HEK293T (cell line): Measurements from ENCODE around the gene FRMD8.

Source experiments
- BHLHE40 ChIP-seq: fragments of 450-650 bp; IDR thresholded peaks from 2 replicates; pipeline ENCODE4 v1.6.1; 2016; ENCODE audit warnings: mild to moderate bottlenecking, moderate library complexity, borderline replicate concordance
- ELF4 ChIP-seq: fragments of 450-650 bp; IDR thresholded peaks from 2 replicates; pipeline ENCODE4 v1.6.1; 2017; ENCODE audit warnings: antibody characterized with exemption
- L3MBTL2 ChIP-seq: fragments of 450-650 bp; conservative IDR thresholded peaks from 2 replicates; pipeline ENCODE4 v1.6.1; 2016; ENCODE audit warnings: mild to moderate bottlenecking
- NFRKB ChIP-seq: fragments of 450-650 bp; IDR thresholded peaks from 2 replicates; pipeline ENCODE4 v1.6.1; 2016; ENCODE audit warnings: mild to moderate bottlenecking, moderate library complexity
- TARDBP ChIP-seq: fragments of 450-650 bp; IDR thresholded peaks from 2 replicates; pipeline ENCODE4 v1.6.1; 2016

- TF ChIP-seq L3MBTL2 (no peak), ELF4 (no peak), NFRKB (no peak), TARDBP (no peak), BHLHE40 (no peak)
These were observed 4.8 kb upstream of the FRMD8 start for GRCh38 chr11:65381716-65382032.
